Aortic smooth muscle cell (primary cell): ENCODE results near the gene SLC9A1. TPM values are rescaled to one million over a fixed set of nuclear protein-coding genes. Genes with fewer than 3 reads are reported as not detected.

Source experiments
- total RNA-seq: library from RNA; depleted of rRNA; stranded (reverse); fragments of >200 nt; gene quantifications from 2 replicates; pipeline ENCODE4 v1.2.3, GENCODE V29; 2014

Gene SLC9A1
- 5.0 and 12.0 TPM in 2 replicates for total RNA-seq

GRCh38 chr1:27154991-27155781, at the start of gene SLC9A1:
SLC9A1 (minus strand) TSS chr1:27155125; CDS start chr1:27154334, 791 bp downstream.

Other genes with a start within 250 kb of the SLC9A1 start
- gene NR0B2, start 241.2 kb downstream of the SLC9A1 start, total RNA-seq = not detected in 2 replicates
- 23.5 and 37.8 TPM in 2 replicates for gene NUDC, start 233.4 kb downstream of the SLC9A1 start, total RNA-seq
- not detected in 2 replicates for gene KDF1, start 194.7 kb downstream of the SLC9A1 start, total RNA-seq
- 2.1 and 3.3 TPM in 2 replicates for gene TRNP1, start 161.4 kb downstream of the SLC9A1 start, total RNA-seq
- gene TENT5B, start 142.3 kb downstream of the SLC9A1 start, total RNA-seq = 0.40 and 0.62 TPM in 2 replicates
- 19.3 and 23.6 TPM in 2 replicates for gene WDTC1, start 79.5 kb upstream of the SLC9A1 start, total RNA-seq
- gene TMEM222, start 167.0 kb upstream of the SLC9A1 start, total RNA-seq = 19.9 and 25.1 TPM in 2 replicates
- 0.13 and 0.19 TPM in 2 replicates for gene SYTL1, start 186.9 kb upstream of the SLC9A1 start, total RNA-seq
- 18.2 and 19.0 TPM in 2 replicates for gene MAP3K6, start 211.8 kb upstream of the SLC9A1 start, total RNA-seq
- gene FCN3, start 219.7 kb upstream of the SLC9A1 start, total RNA-seq = not detected in 2 replicates
- not detected in 2 replicates for gene CD164L2, start 228.2 kb upstream of the SLC9A1 start, total RNA-seq
- 0.19 and 0.53 TPM in 2 replicates for gene GPR3, start 237.5 kb upstream of the SLC9A1 start, total RNA-seq